B cell (primary cell): ENCODE data around the gene LHFPL6.

Experiments used
- CTCF ChIP-seq: fragments of 200-600 bp; IDR thresholded peaks from one replicate; pipeline ENCODE4 v1.8.0; 2022; ENCODE audit warnings: antibody characterized with exemption, mild to moderate bottlenecking
- EZH2 ChIP-seq: IDR thresholded peaks from 2 replicates; pipeline ENCODE4 v1.6.1; 2012; ENCODE audit warnings: borderline replicate concordance, low read depth, mild to moderate bottlenecking, moderate library complexity, low read length; ENCODE audit not compliant: insufficient read depth, poor library complexity, severe bottlenecking

DNA sequence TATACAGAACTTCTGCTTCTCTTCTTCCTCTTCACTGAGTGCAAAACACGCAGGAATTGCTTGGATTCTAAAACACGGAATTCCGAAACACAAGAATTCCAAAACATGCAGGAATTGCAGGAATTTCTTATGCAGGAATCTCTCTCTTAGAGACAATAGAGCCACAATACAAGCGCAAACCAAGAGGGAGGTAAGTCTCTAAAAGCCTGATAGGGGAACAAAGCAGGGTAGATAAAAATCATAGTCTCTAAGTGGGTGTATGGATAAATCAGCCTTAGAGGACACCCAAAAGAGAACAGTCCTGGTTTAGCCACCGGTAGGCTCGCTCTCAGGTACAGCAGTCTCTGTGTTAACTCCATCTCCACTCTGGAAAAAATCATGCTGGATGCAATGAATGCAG, 112.9 kb downstream of the LHFPL6 start:
- TF ChIP-seq CTCF = no peak
- no peak for TF ChIP-seq EZH2
